Stimulated activated CD8-positive, alpha-beta memory T cell treated with anti-CD3 and anti-CD28 coated beads, Interleukin-7, amount 100 ng/mL, for 24 hours (primary cell): ENCODE data around the gene CLK2.
"Not testable (repeated sequence)": the region's sequence is repeated elsewhere in the genome, so short reads cannot be mapped to it uniquely, and the experiment has no call there.

ENCODE experiments used
- DNase-seq: peaks from one replicate; pipeline ENCODE4 v3.0.0-alpha.2; 2020; ENCODE audit warnings: low read depth

The CLK2 gene

GRCh38 chr1:155296661-155297060, 23.4 kb upstream of the CLK2 start:
- DNase-seq: no peak

DNA sequence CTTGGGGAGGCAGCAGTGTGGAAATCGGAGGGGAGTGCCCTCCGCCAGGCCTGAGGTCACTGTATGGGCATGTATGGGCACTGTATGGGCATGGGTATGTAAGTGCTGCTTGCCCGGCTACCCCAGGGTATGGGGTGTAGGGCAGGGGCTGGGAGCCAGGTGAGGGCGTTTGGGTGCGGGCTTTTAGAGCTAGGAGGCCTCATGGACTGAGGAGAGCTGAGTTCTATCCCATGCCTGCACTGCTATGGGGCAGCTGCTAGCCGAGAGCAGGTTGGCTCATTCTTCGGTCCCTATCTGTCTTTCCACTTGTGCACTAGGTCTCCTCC, 22.6 kb upstream of the CLK2 start:
- no peak for DNase-seq

DNA sequence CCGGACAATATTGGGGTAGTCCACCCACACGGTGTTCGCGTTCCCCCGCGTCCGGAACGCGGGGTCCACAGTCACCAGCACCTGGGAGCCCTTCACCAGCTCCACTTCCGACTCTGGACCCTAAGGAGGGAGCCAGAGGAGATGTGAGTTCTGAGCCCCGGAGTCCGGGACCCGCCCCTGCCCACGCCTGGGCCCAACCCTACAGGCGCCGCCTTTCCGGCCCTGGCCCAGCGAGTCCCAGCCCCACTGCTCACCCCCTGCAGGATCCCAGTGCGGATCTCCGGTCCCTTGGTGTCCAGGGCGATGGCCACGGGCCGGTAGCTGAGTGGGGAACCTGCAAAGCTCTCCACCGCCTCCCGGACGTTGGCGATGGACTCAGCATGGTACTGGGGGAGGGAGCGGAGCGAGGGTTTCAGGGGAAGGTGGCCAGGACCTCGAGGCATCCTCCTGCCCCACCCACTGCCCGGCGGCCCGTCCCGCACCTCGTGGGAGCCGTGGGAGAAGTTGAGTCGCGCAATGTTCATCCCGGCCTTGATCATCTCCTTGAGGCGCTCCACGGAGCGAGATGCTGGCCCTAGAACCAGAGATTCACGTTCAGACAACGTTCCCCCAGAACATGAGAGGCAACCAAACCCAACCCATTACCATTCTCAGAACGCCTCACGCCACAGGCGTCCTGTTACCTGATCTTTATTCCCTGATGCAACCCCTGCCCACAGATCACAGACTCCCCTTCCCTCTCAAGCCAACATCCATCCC, 22.1 kb upstream of the CLK2 start:
- no peak for DNase-seq

DNA sequence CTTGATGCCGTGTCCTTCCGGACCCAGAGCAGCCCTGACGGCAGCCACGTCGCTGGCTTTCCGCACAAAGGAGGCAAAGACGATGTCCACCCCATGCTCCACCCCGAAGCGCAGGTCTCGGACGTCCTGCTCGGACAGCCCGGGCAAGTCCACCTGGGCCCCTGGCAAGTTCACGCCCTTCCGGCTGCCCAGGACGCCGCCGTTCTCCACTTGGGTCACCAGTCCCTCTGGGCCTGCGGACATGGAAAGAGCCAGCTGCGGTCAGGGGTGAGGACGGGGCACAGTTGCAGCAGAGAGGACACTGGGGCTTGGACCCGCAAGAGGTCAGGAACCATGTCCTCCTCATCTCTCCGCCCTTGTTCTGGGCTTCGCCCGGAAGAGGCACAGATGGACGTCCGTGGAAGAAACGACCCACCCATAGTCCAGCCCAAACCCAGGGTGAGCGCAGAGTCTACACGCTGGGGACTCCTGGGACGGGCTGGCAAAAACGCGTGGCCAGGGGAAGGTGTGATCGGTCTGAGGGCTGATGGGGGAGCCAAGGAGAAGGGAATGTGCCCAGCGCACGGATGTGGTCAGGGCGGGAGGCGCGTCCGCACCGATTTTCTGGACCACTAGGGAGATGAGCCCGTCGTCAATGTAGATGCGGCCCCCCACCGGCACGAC, 21.3 kb upstream of the CLK2 start:
- no peak for DNase-seq

GRCh38 chr1:155293086-155293749, 19.9 kb upstream of the CLK2 start:
- DNase-seq: no peak

GRCh38 chr1:155291006-155291405, 17.7 kb upstream of the CLK2 start:
- DNase-seq: not testable (repeated sequence)

GRCh38 chr1:155287987-155288543, 14.8 kb upstream of the CLK2 start:
- no peak for DNase-seq

DNA sequence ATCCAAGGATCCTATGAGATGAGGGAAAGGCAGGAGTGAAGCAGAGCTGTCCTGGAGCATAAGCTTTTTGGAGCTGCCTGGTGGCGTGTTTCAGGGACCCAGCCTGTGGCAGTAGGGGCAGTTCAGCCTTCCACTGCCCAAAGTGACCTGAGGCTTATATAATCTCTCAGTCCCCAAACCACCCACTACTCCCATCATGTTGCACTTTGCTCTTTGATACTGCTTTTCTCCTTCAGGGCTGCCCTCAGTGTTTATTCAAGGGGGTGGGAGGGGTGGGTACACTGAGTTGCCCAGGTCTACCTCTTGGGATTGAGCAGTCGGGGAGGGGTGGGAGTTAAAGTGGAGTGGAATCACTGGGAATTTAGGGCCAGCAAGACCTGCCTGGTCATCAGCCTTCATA, 13.2 kb upstream of the CLK2 start:
- no peak for DNase-seq

GRCh38 chr1:155285631-155286044, 12.3 kb upstream of the CLK2 start:
- no peak for DNase-seq

DNA sequence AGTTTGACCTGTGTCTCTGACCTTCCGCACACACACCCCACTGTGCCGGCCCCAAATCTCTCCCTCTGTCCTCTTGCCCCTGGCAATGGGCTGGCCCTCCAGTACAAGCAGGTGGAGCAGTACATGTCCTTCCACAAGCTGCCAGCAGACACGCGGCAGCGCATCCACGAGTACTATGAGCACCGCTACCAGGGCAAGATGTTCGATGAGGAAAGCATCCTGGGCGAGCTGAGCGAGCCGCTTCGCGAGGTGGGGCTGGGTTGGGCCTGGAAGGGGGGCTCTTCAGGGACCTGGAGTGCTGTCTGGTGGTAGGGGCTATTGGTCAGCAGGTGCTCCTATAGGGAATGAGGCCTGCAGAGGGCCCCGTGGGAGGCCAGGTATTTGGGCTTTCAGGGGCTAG, 11.8 kb upstream of the CLK2 start:
- no peak for DNase-seq

- no peak for DNase-seq
These were observed 11.2 kb upstream of the CLK2 start for GRCh38 chr1:155284476-155284875.

- DNase-seq: no peak
These were observed 9.3 kb upstream of the CLK2 start for GRCh38 chr1:155282488-155283091.

GRCh38 chr1:155279268-155279667, 6.0 kb upstream of the CLK2 start:
- no peak for DNase-seq

- DNase-seq: no peak
These were observed 5.4 kb upstream of the CLK2 start for GRCh38 chr1:155278689-155279160.

DNA sequence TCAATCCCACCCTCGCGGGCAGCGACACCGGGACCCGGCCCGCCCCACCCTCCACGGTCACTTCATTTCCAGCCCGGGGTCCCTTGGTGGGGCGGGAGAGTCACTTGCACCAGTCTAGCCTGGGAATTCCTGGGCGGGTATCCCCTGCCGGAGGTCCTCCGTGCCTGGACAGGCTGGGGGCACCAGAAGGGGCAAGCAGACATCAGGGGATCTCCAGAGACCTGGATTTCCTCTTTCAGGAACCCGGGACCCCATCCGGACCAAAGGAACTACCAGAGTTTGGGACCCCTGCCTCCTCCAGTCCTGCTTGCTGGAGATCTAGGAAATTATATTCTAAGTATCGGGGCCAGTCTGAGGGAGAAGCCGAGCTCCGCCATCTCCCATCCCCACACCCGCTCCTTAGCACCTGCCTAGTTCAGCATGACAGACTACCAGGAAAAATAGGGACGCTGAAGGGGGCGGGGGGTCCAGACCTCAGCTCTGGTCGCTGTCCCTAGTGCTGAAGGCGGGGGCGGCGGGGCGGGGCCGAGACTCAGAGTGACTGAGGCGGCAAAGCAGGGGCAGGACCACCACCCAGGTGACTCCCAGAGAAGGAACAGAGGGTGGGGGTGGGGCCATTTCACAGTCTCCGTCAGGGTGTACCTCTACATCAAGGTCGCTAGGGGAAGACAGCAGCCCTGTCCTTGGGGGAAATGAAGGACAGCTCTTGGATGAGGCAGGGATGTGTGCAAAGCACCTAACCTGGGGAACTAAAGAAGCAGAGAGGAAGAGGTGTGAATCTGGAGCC, 4.8 kb upstream of the CLK2 start:
- DNase-seq: peak; percentile 48

GRCh38 chr1:155277070-155277901, 4.0 kb upstream of the CLK2 start, which contains the start of gene HCN3:
HCN3 (plus strand) TSS chr1:155277463; CDS start chr1:155277591, 128 bp downstream.
- peak; percentile 93 for DNase-seq

GRCh38 chr1:155272466-155273342, 600 bp downstream of the CLK2 start:
- no peak for DNase-seq

DNA sequence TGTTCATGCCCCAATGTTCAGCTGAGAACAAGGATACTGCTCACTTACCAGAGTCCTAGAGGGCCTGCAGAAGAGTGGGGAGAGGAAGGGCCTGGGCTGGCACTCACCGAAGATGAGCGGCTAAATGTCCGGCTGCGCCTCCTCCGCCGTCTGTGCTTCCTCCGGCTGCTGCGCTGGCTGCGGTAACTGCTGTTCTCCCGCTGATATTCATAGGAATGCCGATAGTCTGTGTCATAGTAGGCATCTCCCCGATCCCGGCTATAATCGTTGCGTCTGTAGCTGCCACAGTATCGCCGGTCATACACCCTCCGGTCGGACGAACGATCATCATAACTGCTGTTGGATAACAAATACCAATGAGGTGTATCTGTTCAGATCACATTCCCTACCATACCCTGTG, 3.9 kb downstream of the CLK2 start:
- DNase-seq: no peak

DNA sequence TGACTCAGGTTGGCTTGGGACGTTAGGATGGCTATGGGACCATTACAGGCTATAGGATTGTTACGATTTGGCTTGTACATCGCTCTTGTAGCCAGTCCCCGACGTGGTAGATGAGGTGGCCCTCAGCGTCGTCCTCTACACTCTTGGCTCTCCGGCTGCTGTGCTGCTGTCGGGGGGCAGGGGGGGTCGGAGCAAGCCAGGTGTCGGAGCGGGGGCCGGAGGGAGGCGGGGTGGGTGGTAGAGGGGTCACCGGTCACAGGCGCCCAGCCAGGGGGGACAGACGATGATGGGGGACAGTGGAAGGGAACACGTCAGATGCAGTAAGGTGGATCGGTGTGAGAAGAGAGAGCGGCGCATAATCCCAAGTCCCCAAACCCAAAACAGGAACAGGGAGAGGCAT, 4.7 kb downstream of the CLK2 start:
- no peak for DNase-seq

GRCh38 chr1:155267373-155267772, 5.9 kb downstream of the CLK2 start:
- DNase-seq: no peak
